Myocyte (in vitro differentiated cells): ENCODE data around the gene MMP21. TPM values are rescaled to one million over a fixed set of nuclear protein-coding genes. Genes with fewer than 3 reads are reported as not detected.
A peak's percentile ranks its signal among the peaks of the same experiment; 100 is the strongest.

ENCODE experiments used
- DNase-seq: peaks from one replicate; pipeline ENCODE4 v3.0.0-alpha.2; 2012; ENCODE audit warnings: low read depth
- polyA plus RNA-seq: library from polyadenylated mRNA; unstranded; fragments of >200 nt; gene quantifications from one replicate; pipeline ENCODE4 v1.2.1, GENCODE V29; 2012; ENCODE audit warnings: missing spikeins
- total RNA-seq: library from RNA; depleted of rRNA; stranded (reverse); fragments of >200 nt; gene quantifications from 2 replicates; pipeline ENCODE4 v1.2.3, GENCODE V29; 2014

The MMP21 gene
- not detected in 2 replicates for total RNA-seq
- polyA plus RNA-seq, result not detected

GRCh38 chr10:125775491-125776106, at the start of gene MMP21:
MMP21 (minus strand) TSS chr10:125775821; CDS start chr10:125775821, 0 bp downstream.
- DNase-seq, result no peak

- no peak for DNase-seq
Observed at GRCh38 chr10:125824736-125825135, 49.1 kb upstream of the MMP21 start.

- DNase-seq, result peak; percentile 34
Observed at GRCh38 chr10:125823663-125824251, 48.1 kb upstream of the MMP21 start.

- peak; percentile 94 for DNase-seq
Observed at GRCh38 chr10:125822878-125823662, 47.4 kb upstream of the MMP21 start, which contains the start of the genes BCCIP and UROS. BCCIP (plus strand) TSS chr10:125823546; CDS start chr10:125823558, 12 bp downstream. UROS (minus strand) TSS chr10:125823258; CDS start chr10:125816499, 6,759 bp downstream.

GRCh38 chr10:125820701-125821100, 45.1 kb upstream of the MMP21 start:
- DNase-seq, result no peak

- no peak for DNase-seq
Observed at GRCh38 chr10:125817337-125817946, 41.8 kb upstream of the MMP21 start.

- DNase-seq, result no peak
Observed at GRCh38 chr10:125816548-125816947, 40.9 kb upstream of the MMP21 start.

- DNase-seq, result no peak
Observed at GRCh38 chr10:125815764-125816163, 40.1 kb upstream of the MMP21 start.

- peak; percentile 39 for DNase-seq
Observed at GRCh38 chr10:125812128-125812750, 36.6 kb upstream of the MMP21 start.

- DNase-seq, result peak; percentile 16
Observed at GRCh38 chr10:125811251-125811650, 35.6 kb upstream of the MMP21 start.

- no peak for DNase-seq
Observed at GRCh38 chr10:125808047-125808446, 32.4 kb upstream of the MMP21 start.

GRCh38 chr10:125802739-125803138, 27.1 kb upstream of the MMP21 start:
- no peak for DNase-seq

- DNase-seq, result no peak
Observed at GRCh38 chr10:125802131-125802530, 26.5 kb upstream of the MMP21 start.

- DNase-seq, result no peak
Observed at GRCh38 chr10:125801574-125801973, 26.0 kb upstream of the MMP21 start.

GRCh38 chr10:125799451-125800182, 24.0 kb upstream of the MMP21 start:
- peak; percentile 32 for DNase-seq

- no peak for DNase-seq
Observed at GRCh38 chr10:125797994-125798662, 22.5 kb upstream of the MMP21 start.

- DNase-seq, result no peak
Observed at GRCh38 chr10:125797424-125797823, 21.8 kb upstream of the MMP21 start.

GRCh38 chr10:125795637-125796190, 20.1 kb upstream of the MMP21 start:
- no peak for DNase-seq

- DNase-seq, result peak; percentile 33
Observed at GRCh38 chr10:125795128-125795527, 19.5 kb upstream of the MMP21 start.
